Liver (tissue), 9 donors: ENCODE results near the gene GNB5. TPM values are rescaled to one million over a fixed set of nuclear protein-coding genes. Genes with fewer than 3 reads are reported as not detected.

Source experiments
- DNase-seq: peaks from one replicate; pipeline ENCODE4 v3.0.0-alpha.2; 2017; ENCODE audit warnings: low spot score
- H3K27ac ChIP-seq, 2 donors: one replicate each; pipeline ENCODE4 v1.7.0; 2013; ENCODE audit warnings: inconsistent platforms in 2 of 2, low read length in 2 of 2, control low read depth in 1 of 2, low read depth in 1 of 2, mild to moderate bottlenecking in 1 of 2
- H3K27me3 ChIP-seq, 4 donors: one replicate each; pipeline versions ENCODE4 v1.6.1 to v1.7.0; 2013; ENCODE audit warnings: low read length in 3 of 4, inconsistent platforms in 1 of 4, mild to moderate bottlenecking in 1 of 4, moderate library complexity in 1 of 4; ENCODE audit not compliant: control insufficient read depth in 4 of 4, insufficient read depth in 4 of 4
- H3K36me3 ChIP-seq, 4 donors: one replicate each; pipeline versions ENCODE4 v1.6.1 to v1.7.0; 2013; ENCODE audit warnings: low read length in 3 of 4, mild to moderate bottlenecking in 3 of 4, low read depth in 1 of 4, moderate library complexity in 1 of 4; ENCODE audit not compliant: control insufficient read depth in 4 of 4, insufficient read depth in 3 of 4
- H3K4me1 ChIP-seq, 4 donors: one replicate each; pipeline versions ENCODE4 v1.6.1 to v1.7.0; 2013; ENCODE audit warnings: low read length in 3 of 4, mild to moderate bottlenecking in 3 of 4, moderate library complexity in 1 of 4; ENCODE audit not compliant: control insufficient read depth in 4 of 4, insufficient read depth in 4 of 4
- H3K4me3 ChIP-seq, 3 donors: one replicate each; pipeline versions ENCODE4 v1.6.1 to v1.7.0; 2013; ENCODE audit warnings: low read length in 3 of 3, control low read depth in 1 of 3, low read depth in 1 of 3, mild to moderate bottlenecking in 1 of 3
- H3K9ac ChIP-seq, 2 donors: one replicate each; pipeline ENCODE4 v1.7.0; 2013; ENCODE audit warnings: low read length in 2 of 2, mild to moderate bottlenecking in 2 of 2, moderate library complexity in 2 of 2, control low read depth in 1 of 2, low read depth in 1 of 2
- H3K9me3 ChIP-seq, 4 donors: one replicate each; pipeline versions ENCODE4 v1.6.1 to v1.7.0; 2013; ENCODE audit warnings: low read length in 3 of 4; ENCODE audit not compliant: control insufficient read depth in 4 of 4
- EGR1 ChIP-seq, 2 donors: IDR thresholded peaks; 2 replicates each; pipeline ENCODE4 v1.6.1; 2016 to 2018; ENCODE audit warnings: antibody characterized with exemption in 2 of 2, low read depth in 2 of 2
- FOXA1 ChIP-seq: IDR thresholded peaks from 2 replicates; pipeline ENCODE4 v1.6.1; 2016; ENCODE audit warnings: antibody characterized with exemption
- FOXA2 ChIP-seq: IDR thresholded peaks from 2 replicates; pipeline ENCODE4 v1.6.1; 2016; ENCODE audit warnings: antibody characterized with exemption
- GABPA ChIP-seq, 2 donors: IDR thresholded peaks in 1 of 2; conservative IDR thresholded peaks in 1 of 2; 2 replicates each; pipeline ENCODE4 v1.6.1; 2016; ENCODE audit warnings: antibody characterized with exemption in 2 of 2, mild to moderate bottlenecking in 1 of 2, moderate library complexity in 1 of 2
- HNF4A ChIP-seq, 2 donors: conservative IDR thresholded peaks; 2 replicates each; pipeline ENCODE4 v1.6.1; 2016; ENCODE audit warnings: antibody characterized with exemption in 2 of 2, mild to moderate bottlenecking in 2 of 2
- HNF4G ChIP-seq: IDR thresholded peaks from 2 replicates; pipeline ENCODE4 v1.6.1; 2016; ENCODE audit warnings: antibody characterized with exemption
- JUND ChIP-seq, 2 donors: IDR thresholded peaks; 2 replicates each; pipeline ENCODE4 v1.6.1; 2016; ENCODE audit warnings: antibody characterized with exemption in 2 of 2
- NR2F2 ChIP-seq: IDR thresholded peaks from 2 replicates; pipeline ENCODE4 v1.6.1; 2016; ENCODE audit warnings: antibody characterized with exemption
- RAD21 ChIP-seq, 2 donors: IDR thresholded peaks; 2 replicates each; pipeline ENCODE4 v1.6.1; 2016; ENCODE audit warnings: antibody characterized with exemption in 2 of 2, mild to moderate bottlenecking in 2 of 2
- REST ChIP-seq: IDR thresholded peaks from 2 replicates; pipeline ENCODE4 v1.6.1; 2016; ENCODE audit warnings: antibody characterized with exemption, mild to moderate bottlenecking
- RXRA ChIP-seq, 2 donors: IDR thresholded peaks; 2 replicates each; pipeline ENCODE4 v1.6.1; 2017 to 2018; ENCODE audit warnings: antibody characterized with exemption in 2 of 2, mild to moderate bottlenecking in 1 of 2
- SP1 ChIP-seq: IDR thresholded peaks from 2 replicates; pipeline ENCODE4 v1.6.1; 2018; ENCODE audit warnings: antibody characterized with exemption, mild to moderate bottlenecking
- TAF1 ChIP-seq: conservative IDR thresholded peaks from 2 replicates; pipeline ENCODE4 v1.6.1; 2016; ENCODE audit warnings: antibody characterized with exemption, mild to moderate bottlenecking
- YY1 ChIP-seq: IDR thresholded peaks from 2 replicates; pipeline ENCODE4 v1.6.1; 2016; ENCODE audit warnings: antibody characterized with exemption, mild to moderate bottlenecking
- WGBS: extraction: QIAGEN DNeasy Blood & Tissue Kit; methylation state at CpG from one replicate; pipeline ENCODE4 v1.1.7; 2013; 5-methylcytosine and 5-hydroxymethylcytosine counted together
- polyA plus RNA-seq, 2 donors: library from polyadenylated mRNA; stranded (reverse) in 1 of 2; unstranded in 1 of 2; fragments of 200-250 nt in 1 of 2; fragments of >200 nt in 1 of 2; fragmentation: Nextera tagmentation in 1 of 2; extraction: Ambion mirVana in 1 of 2; gene quantifications; one replicate each; pipeline versions ENCODE4 v1.2.1 to v1.2.3, GENCODE V29; 2013 to 2015
- total RNA-seq, 2 donors: library from RNA; depleted of rRNA; stranded (reverse); fragments of >200 nt; gene quantifications; one replicate each; pipeline ENCODE4 v1.2.3, GENCODE V29; 2014
- TF ChIP-seq, protein P1 (sequence below): fragments of 150-350 bp; IDR thresholded peaks from 2 replicates; pipeline ENCODE4 v1.5.1; 2017; ENCODE audit warnings: improper control_type of control experiment, low read depth, low read length; ENCODE audit not compliant: missing input control
- TF ChIP-seq, protein P2 (sequence below): IDR thresholded peaks from 2 replicates; pipeline ENCODE4 v1.6.1; 2016; ENCODE audit warnings: antibody characterized with exemption
- TF ChIP-seq, protein P3 (sequence below): IDR thresholded peaks from 2 replicates; pipeline ENCODE4 v1.6.1; 2016; ENCODE audit warnings: antibody characterized with exemption
- donor health status: healthy.
- donor health status: healthy.
- donor health status: healthy.
- donor health status: healthy.
- donor health status: healthy.

Gene GNB5
- total and polyA plus RNA-seq, 4 donors: 13.7 to 19.2 (median 15.7) TPM

GRCh38 chr15:52140646-52141045 is 50.5 kb downstream of the GNB5 start:
- Histone ChIP-seq H3K4me1 (peaks cover 8 to 30% (median 23%) of the 10 kb centered on the region in 4 donors), H3K27me3 (no peaks in the 10 kb centered on the region), H3K36me3 (peaks cover 0 to 4% (median 3%) of the 10 kb centered on the region in 4 donors), H3K4me3 (no peak overlapping the region), H3K9me3 (no peaks in the 10 kb centered on the region), H3K27ac (no peak overlapping the region), H3K9ac (no peak overlapping the region)
- TF ChIP-seq REST (no peak), FOXA1 (no peak), HNF4A (conservative IDR thresholded peaks at IDR 0.05) (no peak), RAD21 (IDR thresholded peaks at IDR 0.05) (no peak), GABPA (IDR thresholded peaks at IDR 0.05 in 1 of 2, conservative IDR thresholded peaks at IDR 0.05 in 1 of 2) (no peak), YY1 (no peak), TAF1 (no peak), JUND (IDR thresholded peaks at IDR 0.05) (no peak)
- TF ChIP-seq, protein P1, sequence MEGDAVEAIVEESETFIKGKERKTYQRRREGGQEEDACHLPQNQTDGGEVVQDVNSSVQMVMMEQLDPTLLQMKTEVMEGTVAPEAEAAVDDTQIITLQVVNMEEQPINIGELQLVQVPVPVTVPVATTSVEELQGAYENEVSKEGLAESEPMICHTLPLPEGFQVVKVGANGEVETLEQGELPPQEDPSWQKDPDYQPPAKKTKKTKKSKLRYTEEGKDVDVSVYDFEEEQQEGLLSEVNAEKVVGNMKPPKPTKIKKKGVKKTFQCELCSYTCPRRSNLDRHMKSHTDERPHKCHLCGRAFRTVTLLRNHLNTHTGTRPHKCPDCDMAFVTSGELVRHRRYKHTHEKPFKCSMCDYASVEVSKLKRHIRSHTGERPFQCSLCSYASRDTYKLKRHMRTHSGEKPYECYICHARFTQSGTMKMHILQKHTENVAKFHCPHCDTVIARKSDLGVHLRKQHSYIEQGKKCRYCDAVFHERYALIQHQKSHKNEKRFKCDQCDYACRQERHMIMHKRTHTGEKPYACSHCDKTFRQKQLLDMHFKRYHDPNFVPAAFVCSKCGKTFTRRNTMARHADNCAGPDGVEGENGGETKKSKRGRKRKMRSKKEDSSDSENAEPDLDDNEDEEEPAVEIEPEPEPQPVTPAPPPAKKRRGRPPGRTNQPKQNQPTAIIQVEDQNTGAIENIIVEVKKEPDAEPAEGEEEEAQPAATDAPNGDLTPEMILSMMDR: no peak
- WGBS: 97% methylated on average over 4 of the region's 4 CpGs
- DNase-seq: no peak

- peak; percentile 82 for DNase-seq
- H3K27ac ChIP-seq: peak overlapping the region; percentile 70 to 72
- H3K9me3 ChIP-seq: no peaks in the 10 kb centered on the region
- peak overlapping the region in 1 of 2 donors; percentile 34 for H3K9ac ChIP-seq
- peaks cover 0 to 4% (median 2%) of the 10 kb centered on the region in 4 donors for H3K36me3 ChIP-seq
- H3K4me1 ChIP-seq: peaks cover 13 to 37% (median 27%) of the 10 kb centered on the region in 4 donors
- no peak overlapping the region for H3K4me3 ChIP-seq
- WGBS: 42% methylated on average over 17 of the region's 17 CpGs
- H3K27me3 ChIP-seq: no peaks in the 10 kb centered on the region
- TF ChIP-seq, protein P2, sequence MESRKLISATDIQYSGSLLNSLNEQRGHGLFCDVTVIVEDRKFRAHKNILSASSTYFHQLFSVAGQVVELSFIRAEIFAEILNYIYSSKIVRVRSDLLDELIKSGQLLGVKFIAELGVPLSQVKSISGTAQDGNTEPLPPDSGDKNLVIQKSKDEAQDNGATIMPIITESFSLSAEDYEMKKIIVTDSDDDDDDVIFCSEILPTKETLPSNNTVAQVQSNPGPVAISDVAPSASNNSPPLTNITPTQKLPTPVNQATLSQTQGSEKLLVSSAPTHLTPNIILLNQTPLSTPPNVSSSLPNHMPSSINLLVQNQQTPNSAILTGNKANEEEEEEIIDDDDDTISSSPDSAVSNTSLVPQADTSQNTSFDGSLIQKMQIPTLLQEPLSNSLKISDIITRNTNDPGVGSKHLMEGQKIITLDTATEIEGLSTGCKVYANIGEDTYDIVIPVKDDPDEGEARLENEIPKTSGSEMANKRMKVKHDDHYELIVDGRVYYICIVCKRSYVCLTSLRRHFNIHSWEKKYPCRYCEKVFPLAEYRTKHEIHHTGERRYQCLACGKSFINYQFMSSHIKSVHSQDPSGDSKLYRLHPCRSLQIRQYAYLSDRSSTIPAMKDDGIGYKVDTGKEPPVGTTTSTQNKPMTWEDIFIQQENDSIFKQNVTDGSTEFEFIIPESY: no peak
- TF ChIP-seq, protein P3, sequence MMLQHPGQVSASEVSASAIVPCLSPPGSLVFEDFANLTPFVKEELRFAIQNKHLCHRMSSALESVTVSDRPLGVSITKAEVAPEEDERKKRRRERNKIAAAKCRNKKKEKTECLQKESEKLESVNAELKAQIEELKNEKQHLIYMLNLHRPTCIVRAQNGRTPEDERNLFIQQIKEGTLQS: no peak
- TF ChIP-seq REST (no peak), SP1 (peak; percentile 36), FOXA1 (no peak), FOXA2 (peak; percentile 37), RAD21 (IDR thresholded peaks at IDR 0.05) (peak; percentile 94 to 95), HNF4G (no peak), NR2F2 (no peak), EGR1 (IDR thresholded peaks at IDR 0.05; ENCODE audit: low read depth in 2 of 2) (no peak), RXRA (IDR thresholded peaks at IDR 0.05) (peak; percentile 49 to 63), HNF4A (conservative IDR thresholded peaks at IDR 0.05) (peak in 1 of 2 donors; percentile 10)
- TF ChIP-seq, protein P1: peak; percentile 87
Measured at GRCh38 chr15:52139599-52140462, 51.4 kb downstream of the GNB5 start.
